ENCODE results near the gene PLA2R1.

The PLA2R1 gene

DNA sequence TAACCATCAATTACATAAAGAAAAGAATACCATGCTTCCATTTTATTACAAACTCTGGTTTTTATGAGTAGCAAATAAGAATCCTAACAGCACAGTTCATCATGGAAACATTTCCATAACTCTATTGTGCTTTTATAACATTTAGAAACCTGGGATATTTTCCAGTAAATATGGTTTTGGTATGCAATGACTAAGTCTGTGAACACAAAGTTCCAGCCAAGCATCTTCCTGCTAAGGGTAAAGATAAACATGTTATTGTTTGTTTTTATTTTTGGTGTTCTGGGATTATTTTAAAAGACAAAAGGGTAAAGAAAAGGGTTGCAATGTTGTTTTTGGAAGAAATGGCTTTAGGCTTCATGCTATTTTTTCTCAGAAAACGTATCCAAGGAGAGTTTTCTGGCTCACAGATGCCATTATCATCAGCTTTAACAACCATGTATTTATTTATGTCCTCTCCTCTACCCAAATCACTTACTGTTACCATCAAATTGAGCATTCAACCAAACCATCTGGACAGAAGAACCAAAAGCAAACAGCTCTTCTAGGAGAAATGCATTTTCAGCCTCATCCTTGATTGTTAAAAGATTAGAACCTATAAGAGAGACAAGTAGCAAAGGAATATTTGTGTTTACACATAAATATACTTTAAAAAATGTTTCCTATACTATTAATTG lies 116.0 kb downstream of the PLA2R1 start:
- Histone ChIP-seq H3K27me3 (ENCODE audit: low read length) (no peaks in the 10 kb centered on the region; the same call in 1 of the 2 replicates), H3K9me3 (ENCODE audit: insufficient read depth, low read length) (no peaks in the 10 kb centered on the region), H3K36me3 (ENCODE audit: low read length) (no peaks in the 10 kb centered on the region), H2AFZ (ENCODE audit: low read depth, low read length, severe bottlenecking) (no peak overlapping the region), H3K9me2 (replicated peaks; ENCODE audit: insufficient read depth, low read length) (no peaks in the 10 kb centered on the region), H3K79me2 (ENCODE audit: insufficient read depth, low read length) (no peaks in the 10 kb centered on the region), H3K4me3 (ENCODE audit: insufficient read depth, low read length, poor library complexity, severe bottlenecking) (no peak overlapping the region), H3K27ac (ENCODE audit: low read depth, low read length) (no peak overlapping the region), H3F3A (ENCODE audit: insufficient read depth) (no peaks in the 10 kb centered on the region), H3K9ac (ENCODE audit: low read length) (no peak overlapping the region), H4K20me1 (ENCODE audit: low read depth, low read length) (no peaks in the 10 kb centered on the region), H3K4me2 (ENCODE audit: low read depth, low read length, poor library complexity, severe bottlenecking) (no peak overlapping the region)
- TF ChIP-seq, protein P1, sequence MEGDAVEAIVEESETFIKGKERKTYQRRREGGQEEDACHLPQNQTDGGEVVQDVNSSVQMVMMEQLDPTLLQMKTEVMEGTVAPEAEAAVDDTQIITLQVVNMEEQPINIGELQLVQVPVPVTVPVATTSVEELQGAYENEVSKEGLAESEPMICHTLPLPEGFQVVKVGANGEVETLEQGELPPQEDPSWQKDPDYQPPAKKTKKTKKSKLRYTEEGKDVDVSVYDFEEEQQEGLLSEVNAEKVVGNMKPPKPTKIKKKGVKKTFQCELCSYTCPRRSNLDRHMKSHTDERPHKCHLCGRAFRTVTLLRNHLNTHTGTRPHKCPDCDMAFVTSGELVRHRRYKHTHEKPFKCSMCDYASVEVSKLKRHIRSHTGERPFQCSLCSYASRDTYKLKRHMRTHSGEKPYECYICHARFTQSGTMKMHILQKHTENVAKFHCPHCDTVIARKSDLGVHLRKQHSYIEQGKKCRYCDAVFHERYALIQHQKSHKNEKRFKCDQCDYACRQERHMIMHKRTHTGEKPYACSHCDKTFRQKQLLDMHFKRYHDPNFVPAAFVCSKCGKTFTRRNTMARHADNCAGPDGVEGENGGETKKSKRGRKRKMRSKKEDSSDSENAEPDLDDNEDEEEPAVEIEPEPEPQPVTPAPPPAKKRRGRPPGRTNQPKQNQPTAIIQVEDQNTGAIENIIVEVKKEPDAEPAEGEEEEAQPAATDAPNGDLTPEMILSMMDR (IDR thresholded peaks at IDR 0.05; ENCODE audit: insufficient read depth, low read length, poor library complexity, severe bottlenecking), result no peak
- TF ChIP-seq EZH2phosphoT487 (conservative IDR thresholded peaks at IDR 0.05; ENCODE audit: low read length), result no peak

- Histone ChIP-seq H3K9me2 (replicated peaks; ENCODE audit: insufficient read depth, low read length) (no peaks in the 10 kb centered on the region), H3K79me2 (ENCODE audit: insufficient read depth, low read length) (no peaks in the 10 kb centered on the region), H3K27me3 (ENCODE audit: low read length) (no peaks in the 10 kb centered on the region; the same call in 1 of the 2 replicates), H3K9ac (ENCODE audit: low read length) (no peak overlapping the region), H3K9me3 (ENCODE audit: insufficient read depth, low read length) (no peaks in the 10 kb centered on the region), H3K27ac (ENCODE audit: low read depth, low read length) (no peak overlapping the region), H3F3A (ENCODE audit: insufficient read depth) (no peaks in the 10 kb centered on the region), H3K4me2 (ENCODE audit: low read depth, low read length, poor library complexity, severe bottlenecking) (no peak overlapping the region), H4K20me1 (ENCODE audit: low read depth, low read length) (no peaks in the 10 kb centered on the region), H3K36me3 (ENCODE audit: low read length) (no peaks in the 10 kb centered on the region), H2AFZ (ENCODE audit: low read depth, low read length, severe bottlenecking) (no peak overlapping the region), H3K4me3 (ENCODE audit: insufficient read depth, low read length, poor library complexity, severe bottlenecking) (no peak overlapping the region)
- TF ChIP-seq EZH2phosphoT487 (conservative IDR thresholded peaks at IDR 0.05; ENCODE audit: low read length), result no peak
- TF ChIP-seq, protein P1 (IDR thresholded peaks at IDR 0.05; ENCODE audit: insufficient read depth, low read length, poor library complexity, severe bottlenecking), result no peak
Observed at GRCh38 chr2:159944874-159945273, 117.5 kb downstream of the PLA2R1 start.

DNA sequence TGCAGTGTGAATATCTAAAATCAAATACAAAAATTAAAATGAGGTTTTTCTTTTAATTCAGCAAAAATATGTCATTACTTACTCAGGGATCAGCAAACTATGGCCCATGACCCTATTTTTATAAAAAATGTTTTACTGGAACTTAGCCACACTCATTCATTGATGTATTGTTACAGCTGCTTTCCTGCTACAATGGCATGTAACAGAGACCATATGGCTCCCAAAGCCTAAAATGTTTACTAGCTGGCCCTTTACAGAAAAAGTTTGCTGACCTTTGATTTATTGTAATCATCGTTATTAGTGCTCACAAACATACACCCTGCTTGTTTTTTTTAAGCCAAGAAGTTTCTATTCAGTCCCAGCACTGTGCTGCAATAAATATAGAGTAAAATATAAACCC lies 120.3 kb downstream of the PLA2R1 start:
- Histone ChIP-seq H2AFZ (ENCODE audit: low read depth, low read length, severe bottlenecking) (no peak overlapping the region), H3K9ac (ENCODE audit: low read length) (no peak overlapping the region), H3K36me3 (ENCODE audit: low read length) (no peaks in the 10 kb centered on the region)

More for the DNA sequence above, 120.3 kb downstream of the PLA2R1 start:
- Histone ChIP-seq H3K9me3 (ENCODE audit: insufficient read depth, low read length) (no peaks in the 10 kb centered on the region), H3K27ac (ENCODE audit: low read depth, low read length) (no peak overlapping the region), H3F3A (ENCODE audit: insufficient read depth) (no peaks in the 10 kb centered on the region), H3K4me2 (ENCODE audit: low read depth, low read length, poor library complexity, severe bottlenecking) (no peak overlapping the region), H3K4me3 (ENCODE audit: insufficient read depth, low read length, poor library complexity, severe bottlenecking) (no peak overlapping the region), H4K20me1 (ENCODE audit: low read depth, low read length) (no peaks in the 10 kb centered on the region), H3K9me2 (replicated peaks; ENCODE audit: insufficient read depth, low read length) (no peaks in the 10 kb centered on the region), H3K79me2 (ENCODE audit: insufficient read depth, low read length) (no peaks in the 10 kb centered on the region), H3K27me3 (ENCODE audit: low read length) (no peaks in the 10 kb centered on the region; the same call in 1 of the 2 replicates)
- TF ChIP-seq, protein P1 (IDR thresholded peaks at IDR 0.05; ENCODE audit: insufficient read depth, low read length, poor library complexity, severe bottlenecking), result no peak
- TF ChIP-seq EZH2phosphoT487 (conservative IDR thresholded peaks at IDR 0.05; ENCODE audit: low read length), result no peak
